GM12878 (cell line): ENCODE results near the gene ZNF423. TPM values are rescaled to one million over a fixed set of nuclear protein-coding genes. Genes with fewer than 3 reads are reported as not detected.

Experiments
- ATAC-seq: fragments of 200-7000 bp; cut with Tn5 transposase; 3 replicates; pipeline ENCODE4 v1.9.1; 2020; ENCODE audit warnings: mild to moderate bottlenecking, moderate library complexity
- BruUV-seq: library from RNA; stranded (reverse); fragments of 400-500 nt; replicated peaks from 2 replicates; lab custom pipeline; 2021; lab: Mats Ljungman, UMichigan
- CTCF ChIA-PET: fragments of 300-600 bp; sonication (Branson Sonifier 250); formaldehyde crosslinking; extraction: SDS; loops from one replicate; lab custom pipeline; 2021; ENCODE audit warnings: inconsistent platforms; lab: Yijun Ruan, JAX
- POLR2A ChIA-PET: fragments of 350-600 bp; formaldehyde crosslinking; extraction: SDS; loops from one replicate; lab custom pipeline; 2021; ENCODE audit warnings: inconsistent platforms; lab: Charles Lee
- RAD21 ChIA-PET: fragments of 300-600 bp; sonication (Branson Sonifier 250); formaldehyde crosslinking; loops from one replicate; lab custom pipeline; 2023; ENCODE audit warnings: antibody characterized with exemption; ENCODE audit not compliant: unreplicated experiment; lab: Charles Lee
- SMC1A ChIA-PET: fragments of 300-600 bp; sonication (Branson Sonifier 250); formaldehyde crosslinking; loops from one replicate; lab custom pipeline; 2023; ENCODE audit not compliant: unreplicated experiment, uncharacterized antibody; lab: Charles Lee
- DNase-seq: peaks from one replicate; pipeline ENCODE4 v3.0.0-alpha.2; 2011; ENCODE audit warnings: low read depth, low spot score
- FAIRE-seq: peaks from 3 replicates; lab custom pipeline; 2011; peaks lifted over from hg19 to GRCh38; lab: Jason Lieb, UNC
- H2AFZ ChIP-seq: 2 replicates; pipeline ENCODE4 v1.6.0; 2011; ENCODE audit warnings: low read depth, low read length, control low read depth; ENCODE audit not compliant: control insufficient read depth
- H3K27ac ChIP-seq: 2 replicates; pipeline ENCODE4 v1.5.1; 2011; ENCODE audit warnings: control low read depth; ENCODE audit not compliant: control insufficient read depth, insufficient read depth
- H3K27me3 ChIP-seq, 2 experiments: replicated peaks in 1 of 2; 2 replicates each; pipeline versions ENCODE4 v1.6.0 to v1.6.1; 2011; ENCODE audit warnings: low read length in 1 of 2; ENCODE audit not compliant: control insufficient read depth in 2 of 2, insufficient read depth in 2 of 2
- H3K36me3 ChIP-seq, 2 experiments: 2 replicates each; pipeline ENCODE4 v1.5.1; 2011; ENCODE audit warnings: low read length in 1 of 2; ENCODE audit not compliant: control insufficient read depth in 2 of 2, insufficient read depth in 2 of 2
- H3K4me1 ChIP-seq: 2 replicates; pipeline ENCODE4 v1.6.1; 2011; ENCODE audit warnings: mild to moderate bottlenecking, low read length, moderate library complexity, mixed read lengths; ENCODE audit not compliant: control insufficient read depth, insufficient read depth
- H3K4me2 ChIP-seq: 2 replicates; pipeline ENCODE4 v1.6.0; 2011; ENCODE audit warnings: control low read depth; ENCODE audit not compliant: control insufficient read depth, insufficient read depth
- H3K4me3 ChIP-seq: fragments of 200-600 bp; sonication (generic); 2 replicates; pipeline ENCODE4 v1.5.1; 2016
- H3K79me2 ChIP-seq: 2 replicates; pipeline ENCODE4 v1.6.0; 2011; ENCODE audit warnings: low read length; ENCODE audit not compliant: control insufficient read depth, insufficient read depth
- H3K9ac ChIP-seq: 2 replicates; pipeline ENCODE4 v1.8.0; 2011; ENCODE audit warnings: low read length, control low read depth, mixed read lengths; ENCODE audit not compliant: control insufficient read depth, insufficient read depth
- H3K9me3 ChIP-seq: replicated peaks from 3 replicates; pipeline ENCODE4 v1.5.1; 2011; ENCODE audit warnings: mild to moderate bottlenecking, low read length; ENCODE audit not compliant: control insufficient read depth, insufficient read depth
- H4K20me1 ChIP-seq: 2 replicates; pipeline ENCODE4 v1.6.0; 2011; ENCODE audit not compliant: control insufficient read depth, insufficient read depth
- BHLHE40 ChIP-seq, 2 experiments: fragments of 450-650 bp in 1 of 2; IDR thresholded peaks; 2 replicates each; pipeline ENCODE4 v1.6.1; 2011 to 2017; ENCODE audit warnings: low read depth in 2 of 2, borderline replicate concordance in 1 of 2, improper control_type of control experiment in 1 of 2, low read length in 1 of 2, mild to moderate bottlenecking in 1 of 2
- HDAC6 ChIP-seq: fragments of 200-600 bp; sonication (generic); IDR thresholded peaks from one replicate; pipeline ENCODE4 v1.8.0; 2017; ENCODE audit warnings: antibody characterized with exemption; ENCODE audit not compliant: unreplicated experiment
- POLR2A ChIP-seq: IDR thresholded peaks from 2 replicates; pipeline ENCODE4 v1.6.1; 2011; ENCODE audit warnings: low read depth, mild to moderate bottlenecking, low read length
- POLR2AphosphoS5 ChIP-seq: IDR thresholded peaks from 2 replicates; pipeline ENCODE4 v1.6.1; 2011; ENCODE audit warnings: mild to moderate bottlenecking, low read length, inconsistent platforms
- SIN3A ChIP-seq: IDR thresholded peaks from 2 replicates; pipeline ENCODE4 v1.6.1; 2012; ENCODE audit warnings: low read depth, low read length, improper control_type of control experiment
- SUPT20H ChIP-seq: IDR thresholded peaks from 2 replicates; pipeline ENCODE4 v1.6.1; 2011; ENCODE audit warnings: low read depth, mild to moderate bottlenecking, low read length, moderate library complexity, borderline replicate concordance; ENCODE audit not compliant: control insufficient read depth
- TBL1XR1 ChIP-seq: IDR thresholded peaks from 2 replicates; pipeline ENCODE4 v1.6.1; 2012; ENCODE audit warnings: low read depth, low read length, improper control_type of control experiment
- WGBS: methylation state at CpG from one replicate; pipeline ENCODE4 v1.1.6; 2016; ENCODE audit warnings: low lambda C conversion rate; ENCODE audit not compliant: insufficient replicate concordance, insufficient coverage; ENCODE audit errors: missing lambda C conversion rate; 5-methylcytosine and 5-hydroxymethylcytosine counted together
- in situ Hi-C: fragments of 300-500 bp; cut with MboI; formaldehyde crosslinking; loops from 9 replicates; pipeline ENCODE4 v1.14.3; 2018; ENCODE audit warnings: mixed read lengths
- intact Hi-C: fragments of 100-400 bp; cut with micrococcal nuclease; formaldehyde crosslinking; loops from one replicate; pipeline ENCODE4 v1.14.2; 2022; ENCODE audit not compliant: unreplicated experiment
- polyA plus RNA-seq, 11 experiments: library from polyadenylated mRNA; depleted of rRNA in 4 of 11; unstranded in 6 of 11; stranded (reverse) in 5 of 11; fragments of >200 nt; fragmentation: Nextera tagmentation in 4 of 11; fragmentation: Illumina TruSeq in 1 of 11; extraction: Ambion mirVana in 4 of 11; extraction: Trizol in 1 of 11; gene quantifications; 1 replicate in 1 of 11; 2 replicates in 10 of 11; pipeline versions ENCODE4 v1.2.1 to v1.2.3, GENCODE V29; 2011 to 2016; ENCODE audit warnings: inconsistent platforms in 2 of 11, missing spikeins in 2 of 11, low read depth in 1 of 11
- total RNA-seq, 4 experiments: library from RNA; depleted of rRNA in 3 of 4; stranded (reverse); fragments of >200 nt in 3 of 4; fragmentation: Illumina TruSeq in 1 of 4; extraction: Trizol in 1 of 4; gene quantifications; 2 replicates each; pipeline versions ENCODE4 v1.2.1 to v1.2.3, GENCODE V29; 2013 to 2021
- TF ChIP-seq, protein P1 (sequence below): fragments of 450-650 bp; IDR thresholded peaks from 2 replicates; pipeline ENCODE4 v1.6.1; 2017; ENCODE audit warnings: mild to moderate bottlenecking, low read depth, inconsistent platforms; ENCODE audit not compliant: poor library complexity, severe bottlenecking

ZNF423 gene
- total and polyA plus RNA-seq, 10 of the 15 experiments (the other 5 are each of a cell fraction or from before 2014, with no cell fraction given) = 0.03 to 0.64 (median 0.10) TPM

DNA sequence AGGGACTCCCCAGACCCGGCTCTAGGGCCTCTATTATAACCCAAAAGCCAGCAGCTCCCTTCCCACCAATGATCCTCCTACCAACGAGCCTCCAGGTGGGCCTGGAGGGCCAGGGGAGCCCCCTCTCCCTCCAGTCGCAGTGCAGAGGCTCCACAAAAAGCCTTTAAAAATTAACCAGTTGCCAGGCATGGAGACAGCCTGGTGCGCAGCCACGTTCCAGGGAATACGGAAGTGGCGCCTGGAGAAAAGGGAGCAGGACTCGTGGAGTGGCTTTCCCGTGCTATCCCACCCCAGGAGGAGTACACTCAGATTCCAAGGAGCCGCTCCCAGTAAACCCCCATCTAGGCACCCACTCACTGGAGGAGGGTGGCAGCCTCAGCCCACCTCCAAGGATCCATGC lies 112.3 kb downstream of the ZNF423 start:
- ChIA-PET SMC1A (no interaction called here), POLR2A (no interaction called here), CTCF (no interaction called here), RAD21 (no interaction called here)
- Histone ChIP-seq H3K9ac (no peak overlapping the region), H3K79me2 (no peaks in the 10 kb centered on the region), H3K9me3 (no peaks in the 10 kb centered on the region), H3K4me2 (no peak overlapping the region), H3K4me1 (no peaks in the 10 kb centered on the region), H3K27me3 (peaks cover 0 to 1% of the 10 kb centered on the region in 2 experiments; a peak in 3 of 4 replicates), H3K4me3 (no peak overlapping the region), H4K20me1 (no peaks in the 10 kb centered on the region), H3K36me3 (no peaks in the 10 kb centered on the region), H3K27ac (no peak overlapping the region), H2AFZ (no peak overlapping the region)
- intact Hi-C loops = no loop called here
- no TSS peak for BruUV-seq
- TF ChIP-seq BHLHE40 (IDR thresholded peaks at IDR 0.05; ENCODE audit: borderline replicate concordance in 1 of 2, low read depth in 2 of 2, low read length in 1 of 2) (no peak), POLR2AphosphoS5 (no peak), HDAC6 (no peak), POLR2A (no peak), SIN3A (no peak), TBL1XR1 (no peak), SUPT20H (no peak)
- TF ChIP-seq, protein P1, sequence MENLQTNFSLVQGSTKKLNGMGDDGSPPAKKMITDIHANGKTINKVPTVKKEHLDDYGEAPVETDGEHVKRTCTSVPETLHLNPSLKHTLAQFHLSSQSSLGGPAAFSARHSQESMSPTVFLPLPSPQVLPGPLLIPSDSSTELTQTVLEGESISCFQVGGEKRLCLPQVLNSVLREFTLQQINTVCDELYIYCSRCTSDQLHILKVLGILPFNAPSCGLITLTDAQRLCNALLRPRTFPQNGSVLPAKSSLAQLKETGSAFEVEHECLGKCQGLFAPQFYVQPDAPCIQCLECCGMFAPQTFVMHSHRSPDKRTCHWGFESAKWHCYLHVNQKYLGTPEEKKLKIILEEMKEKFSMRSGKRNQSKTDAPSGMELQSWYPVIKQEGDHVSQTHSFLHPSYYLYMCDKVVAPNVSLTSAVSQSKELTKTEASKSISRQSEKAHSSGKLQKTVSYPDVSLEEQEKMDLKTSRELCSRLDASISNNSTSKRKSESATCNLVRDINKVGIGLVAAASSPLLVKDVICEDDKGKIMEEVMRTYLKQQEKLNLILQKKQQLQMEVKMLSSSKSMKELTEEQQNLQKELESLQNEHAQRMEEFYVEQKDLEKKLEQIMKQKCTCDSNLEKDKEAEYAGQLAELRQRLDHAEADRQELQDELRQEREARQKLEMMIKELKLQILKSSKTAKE = no peak
- FAIRE-seq (no peak), ATAC-seq (no peak), DNase-seq (no peak)
- WGBS = 27% methylated on average over 10 of the region's 10 CpGs
- in situ Hi-C loops = no loop called here
